Ishikawa (cell line): ENCODE measurements around the gene FGF18.

Source experiments
- CEBPB ChIP-seq: IDR thresholded peaks from 2 replicates; pipeline ENCODE4 v1.6.1; 2012
- CREB1 ChIP-seq: IDR thresholded peaks from 2 replicates; pipeline ENCODE4 v1.6.1; 2012; ENCODE audit warnings: low read depth
- EGR1 ChIP-seq: IDR thresholded peaks from 2 replicates; pipeline ENCODE4 v1.6.1; 2012
- EP300 ChIP-seq: IDR thresholded peaks from 2 replicates; pipeline ENCODE4 v1.6.1; 2012; ENCODE audit warnings: borderline replicate concordance
- FOXM1 ChIP-seq: IDR thresholded peaks from 2 replicates; pipeline ENCODE4 v1.6.1; 2012; ENCODE audit warnings: low read depth, borderline replicate concordance
- NFIC ChIP-seq: IDR thresholded peaks from 2 replicates; pipeline ENCODE4 v1.6.1; 2012
- RAD21 ChIP-seq: IDR thresholded peaks from 2 replicates; pipeline ENCODE4 v1.6.1; 2012; ENCODE audit warnings: low read depth
- TAF1 ChIP-seq: IDR thresholded peaks from 2 replicates; pipeline ENCODE4 v1.6.1; 2012; ENCODE audit warnings: low read depth, mild to moderate bottlenecking
- TCF12 ChIP-seq: IDR thresholded peaks from 2 replicates; pipeline ENCODE4 v1.6.1; 2012; ENCODE audit warnings: low read depth
- TEAD4 ChIP-seq: IDR thresholded peaks from 2 replicates; pipeline ENCODE4 v1.6.1; 2012
- YY1 ChIP-seq: IDR thresholded peaks from 2 replicates; pipeline ENCODE4 v1.6.1; 2012; ENCODE audit warnings: low read depth
- ZBTB7A ChIP-seq: IDR thresholded peaks from 2 replicates; pipeline ENCODE4 v1.6.1; 2012; ENCODE audit warnings: low read depth
- TF ChIP-seq, protein P1 (sequence below): IDR thresholded peaks from 2 replicates; pipeline ENCODE4 v1.6.1; 2012
- TF ChIP-seq, protein P2 (sequence below): IDR thresholded peaks from 2 replicates; pipeline ENCODE4 v1.6.1; 2012
- TF ChIP-seq, protein P3 (sequence below): IDR thresholded peaks from 2 replicates; pipeline ENCODE4 v1.6.1; 2012; ENCODE audit warnings: low read depth, mild to moderate bottlenecking

The FGF18 gene

GRCh38 chr5:171476701-171477100 lies 57.3 kb downstream of the FGF18 start:
- TF ChIP-seq CREB1 (no peak), ZBTB7A (no peak), TAF1 (no peak), EGR1 (no peak), TCF12 (no peak), CEBPB (no peak), RAD21 (no peak), NFIC (no peak), YY1 (no peak), TEAD4 (no peak), FOXM1 (no peak), EP300 (no peak)
- TF ChIP-seq, protein P1, sequence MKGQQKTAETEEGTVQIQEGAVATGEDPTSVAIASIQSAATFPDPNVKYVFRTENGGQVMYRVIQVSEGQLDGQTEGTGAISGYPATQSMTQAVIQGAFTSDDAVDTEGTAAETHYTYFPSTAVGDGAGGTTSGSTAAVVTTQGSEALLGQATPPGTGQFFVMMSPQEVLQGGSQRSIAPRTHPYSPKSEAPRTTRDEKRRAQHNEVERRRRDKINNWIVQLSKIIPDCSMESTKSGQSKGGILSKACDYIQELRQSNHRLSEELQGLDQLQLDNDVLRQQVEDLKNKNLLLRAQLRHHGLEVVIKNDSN, result no peak
- TF ChIP-seq, protein P2, sequence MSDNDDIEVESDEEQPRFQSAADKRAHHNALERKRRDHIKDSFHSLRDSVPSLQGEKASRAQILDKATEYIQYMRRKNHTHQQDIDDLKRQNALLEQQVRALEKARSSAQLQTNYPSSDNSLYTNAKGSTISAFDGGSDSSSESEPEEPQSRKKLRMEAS, result no peak
- TF ChIP-seq, protein P3, sequence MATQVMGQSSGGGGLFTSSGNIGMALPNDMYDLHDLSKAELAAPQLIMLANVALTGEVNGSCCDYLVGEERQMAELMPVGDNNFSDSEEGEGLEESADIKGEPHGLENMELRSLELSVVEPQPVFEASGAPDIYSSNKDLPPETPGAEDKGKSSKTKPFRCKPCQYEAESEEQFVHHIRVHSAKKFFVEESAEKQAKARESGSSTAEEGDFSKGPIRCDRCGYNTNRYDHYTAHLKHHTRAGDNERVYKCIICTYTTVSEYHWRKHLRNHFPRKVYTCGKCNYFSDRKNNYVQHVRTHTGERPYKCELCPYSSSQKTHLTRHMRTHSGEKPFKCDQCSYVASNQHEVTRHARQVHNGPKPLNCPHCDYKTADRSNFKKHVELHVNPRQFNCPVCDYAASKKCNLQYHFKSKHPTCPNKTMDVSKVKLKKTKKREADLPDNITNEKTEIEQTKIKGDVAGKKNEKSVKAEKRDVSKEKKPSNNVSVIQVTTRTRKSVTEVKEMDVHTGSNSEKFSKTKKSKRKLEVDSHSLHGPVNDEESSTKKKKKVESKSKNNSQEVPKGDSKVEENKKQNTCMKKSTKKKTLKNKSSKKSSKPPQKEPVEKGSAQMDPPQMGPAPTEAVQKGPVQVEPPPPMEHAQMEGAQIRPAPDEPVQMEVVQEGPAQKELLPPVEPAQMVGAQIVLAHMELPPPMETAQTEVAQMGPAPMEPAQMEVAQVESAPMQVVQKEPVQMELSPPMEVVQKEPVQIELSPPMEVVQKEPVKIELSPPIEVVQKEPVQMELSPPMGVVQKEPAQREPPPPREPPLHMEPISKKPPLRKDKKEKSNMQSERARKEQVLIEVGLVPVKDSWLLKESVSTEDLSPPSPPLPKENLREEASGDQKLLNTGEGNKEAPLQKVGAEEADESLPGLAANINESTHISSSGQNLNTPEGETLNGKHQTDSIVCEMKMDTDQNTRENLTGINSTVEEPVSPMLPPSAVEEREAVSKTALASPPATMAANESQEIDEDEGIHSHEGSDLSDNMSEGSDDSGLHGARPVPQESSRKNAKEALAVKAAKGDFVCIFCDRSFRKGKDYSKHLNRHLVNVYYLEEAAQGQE, result no peak

- TF ChIP-seq TAF1 (no peak), TCF12 (no peak), FOXM1 (no peak), NFIC (no peak), CEBPB (no peak), EGR1 (no peak), EP300 (no peak), TEAD4 (no peak)
- TF ChIP-seq, protein P3, result no peak
- TF ChIP-seq, protein P2, result no peak
Measured at GRCh38 chr5:171477101-171477500, 57.7 kb downstream of the FGF18 start.

- TF ChIP-seq TEAD4 (no peak), FOXM1 (no peak), EP300 (no peak), TCF12 (no peak), CEBPB (no peak), EGR1 (no peak), NFIC (no peak), ZBTB7A (no peak), RAD21 (no peak), YY1 (no peak)
- TF ChIP-seq, protein P3, result no peak
- TF ChIP-seq, protein P2, result no peak
- TF ChIP-seq, protein P1, result no peak
Measured at GRCh38 chr5:171477666-171478065, 58.2 kb downstream of the FGF18 start.

DNA sequence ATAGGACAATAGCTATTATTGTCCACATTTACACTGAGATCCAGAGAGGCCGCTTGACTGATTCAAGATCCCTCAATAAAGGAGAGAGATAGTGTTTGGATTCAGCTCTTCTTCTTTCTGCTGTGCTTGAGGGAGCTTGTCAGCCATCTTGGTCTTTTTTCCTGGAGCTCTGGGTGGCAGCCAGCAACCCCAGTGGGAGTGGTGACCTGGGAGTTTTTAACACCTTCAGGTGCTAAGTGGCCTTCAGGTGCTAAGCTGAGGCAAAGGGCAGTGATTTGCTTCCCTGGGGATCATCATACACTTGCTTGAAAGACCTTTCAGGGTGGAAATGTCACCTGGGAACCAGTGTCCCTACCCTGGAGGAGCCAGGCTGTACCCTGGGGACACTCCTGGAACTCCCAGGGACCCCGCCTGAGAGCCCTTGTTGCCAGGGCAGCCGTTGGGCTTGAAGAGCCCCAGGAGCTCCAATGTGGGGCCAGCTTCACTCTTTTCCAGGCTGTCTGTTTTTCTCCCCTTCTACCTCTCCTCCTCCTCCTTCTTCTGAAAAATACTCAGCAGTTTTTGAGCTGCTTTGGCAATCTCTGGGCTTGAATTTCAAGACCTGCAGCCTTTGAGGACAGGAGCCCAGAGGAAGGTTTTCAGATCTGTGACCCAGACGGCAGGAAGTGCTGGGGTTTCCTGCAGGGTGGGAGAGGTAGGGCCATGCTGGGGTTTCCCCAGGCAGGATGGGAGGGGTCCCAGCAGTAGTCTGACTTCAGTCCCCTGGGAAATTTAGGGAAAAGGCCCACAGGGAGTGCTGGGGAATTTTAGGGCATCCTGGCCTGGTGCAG lies 59.7 kb downstream of the FGF18 start:
- TF ChIP-seq YY1, result peak; percentile 52; the same call in 1 of the 2 replicates
- TF ChIP-seq CREB1, result no peak
